Lung (tissue), 12 donors: Measurements from ENCODE around the gene MTFR1L. TPM values are rescaled to one million over a fixed set of nuclear protein-coding genes. Genes with fewer than 3 reads are reported as not detected.

ENCODE experiments used
- ATAC-seq: fragments of 200-7000 bp; cut with Tn5 transposase; one replicate; pipeline ENCODE4 v1.9.1; 2020; ENCODE audit warnings: moderate number of reproducible peaks; ENCODE audit not compliant: insufficient read depth, low FRiP score
- DNase-seq, 3 donors: peaks; one replicate each; pipeline ENCODE4 v3.0.0-alpha.2; 2013 to 2017
- H3K27ac ChIP-seq, 2 donors: one replicate each; pipeline ENCODE4 v1.5.1; 2013; ENCODE audit warnings: mild to moderate bottlenecking in 2 of 2, moderate library complexity in 2 of 2, control low read depth in 1 of 2, inconsistent platforms in 1 of 2, low read depth in 1 of 2, low read length in 1 of 2
- H3K27me3 ChIP-seq, 3 donors: one replicate each; pipeline ENCODE4 v1.5.1; 2013; ENCODE audit warnings: low read length in 2 of 3; ENCODE audit not compliant: control insufficient read depth in 3 of 3, insufficient read depth in 3 of 3
- H3K36me3 ChIP-seq, 4 donors: one replicate each; pipeline ENCODE4 v1.5.1; 2013; ENCODE audit warnings: low read length in 4 of 4, mild to moderate bottlenecking in 1 of 4, moderate library complexity in 1 of 4; ENCODE audit not compliant: control insufficient read depth in 4 of 4, insufficient read depth in 4 of 4
- H3K4me1 ChIP-seq, 5 donors: one replicate each; pipeline ENCODE4 v1.5.1; 2013; ENCODE audit warnings: low read length in 5 of 5, mild to moderate bottlenecking in 2 of 5, moderate library complexity in 1 of 5; ENCODE audit not compliant: control insufficient read depth in 5 of 5, insufficient read depth in 5 of 5
- H3K4me3 ChIP-seq: one replicate; pipeline ENCODE4 v1.5.1; 2013; ENCODE audit warnings: mild to moderate bottlenecking, control low read depth, moderate library complexity
- H3K9ac ChIP-seq, 2 donors: one replicate each; pipeline ENCODE4 v1.5.1; 2013; ENCODE audit warnings: low read length in 2 of 2, control low read depth in 1 of 2; ENCODE audit not compliant: insufficient read depth in 1 of 2
- H3K9me3 ChIP-seq, 4 donors: one replicate each; pipeline ENCODE4 v1.5.1; 2013; ENCODE audit warnings: low read length in 3 of 4, mild to moderate bottlenecking in 1 of 4, moderate library complexity in 1 of 4; ENCODE audit not compliant: control insufficient read depth in 4 of 4, insufficient read depth in 3 of 4
- WGBS, 2 donors: extraction: QIAGEN DNeasy Blood & Tissue Kit; methylation state at CpG; one replicate each; pipeline ENCODE4 v1.1.7; 2013; 5-methylcytosine and 5-hydroxymethylcytosine counted together
- polyA plus RNA-seq, 2 donors: library from polyadenylated mRNA; stranded (reverse); fragments of 200-250 nt; gene quantifications; one replicate each; pipeline ENCODE4 v1.2.1, GENCODE V29; 2013
- total RNA-seq, 2 donors: library from RNA; depleted of rRNA in 1 of 2; stranded (reverse); fragments of >200 nt in 1 of 2; gene quantifications; one replicate each; pipeline ENCODE4 v1.2.1, GENCODE V29; 2014 to 2021
- TF ChIP-seq, protein P1 (sequence below): IDR thresholded peaks from 2 replicates; pipeline ENCODE4 v1.5.1; 2012; ENCODE audit warnings: mild to moderate bottlenecking; ENCODE audit errors: control extremely low read depth, extremely low read depth
- donor health status: control.
- donor health status: control.
- donor health status: Bipolar disorder and iron deficiency.
- donor health status: healthy.
- donor health status: DM: yes; HTN: yes; CAD: no.

MTFR1L gene
- total and polyA plus RNA-seq, 4 donors = 35.4 to 43.6 (median 38.4) TPM

DNA sequence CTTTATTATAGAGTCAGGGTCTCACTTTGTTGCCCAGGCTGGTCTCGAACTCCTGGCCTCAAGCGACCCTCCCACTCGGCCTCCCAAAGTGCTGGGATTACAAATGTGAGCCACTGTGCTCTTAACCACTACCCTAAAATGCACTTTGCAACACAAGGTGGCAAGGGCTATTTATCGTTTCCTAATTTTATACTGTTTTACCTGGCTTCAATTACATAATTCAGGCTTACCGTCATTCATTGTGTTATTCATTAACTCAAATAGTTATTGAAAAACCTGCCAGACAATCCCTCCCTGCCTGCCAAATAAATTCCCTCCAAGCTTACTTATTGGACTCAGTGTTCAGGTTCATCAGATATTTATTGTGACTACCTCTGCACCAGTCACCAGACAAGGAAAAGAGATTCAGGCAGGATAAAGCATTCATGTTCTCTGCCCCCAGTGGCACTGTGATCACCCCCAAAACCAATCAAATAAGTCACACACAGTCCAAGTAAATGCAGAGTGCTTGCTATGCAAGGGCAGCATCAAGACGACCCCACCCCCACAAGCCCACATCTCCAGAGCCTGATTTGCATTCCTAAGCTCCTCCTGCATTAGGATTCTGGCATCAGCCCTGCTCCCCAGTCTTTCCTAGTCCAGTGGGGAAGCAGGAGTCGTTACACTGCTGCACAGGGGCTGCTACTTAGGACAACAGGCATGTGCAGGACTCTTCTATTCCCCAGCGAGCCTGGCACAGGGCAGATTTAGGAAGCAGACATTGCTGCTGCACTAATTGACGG lies 47.6 kb downstream of the MTFR1L start:
- DNase-seq (peak; percentile 51 to 58 (median 53)), ATAC-seq (no peak)
- Histone ChIP-seq H3K9ac (no peak overlapping the region), H3K4me1 (peaks cover 0 to 10% (median 6%) of the 10 kb centered on the region in 5 donors), H3K9me3 (no peaks in the 10 kb centered on the region), H3K36me3 (peaks cover 0 to 8% (median 7%) of the 10 kb centered on the region in 4 donors), H3K27ac (peak overlapping the region in 1 of 2 donors; percentile 61), H3K4me3 (no peak overlapping the region), H3K27me3 (no peaks in the 10 kb centered on the region)
- TF ChIP-seq, protein P1, sequence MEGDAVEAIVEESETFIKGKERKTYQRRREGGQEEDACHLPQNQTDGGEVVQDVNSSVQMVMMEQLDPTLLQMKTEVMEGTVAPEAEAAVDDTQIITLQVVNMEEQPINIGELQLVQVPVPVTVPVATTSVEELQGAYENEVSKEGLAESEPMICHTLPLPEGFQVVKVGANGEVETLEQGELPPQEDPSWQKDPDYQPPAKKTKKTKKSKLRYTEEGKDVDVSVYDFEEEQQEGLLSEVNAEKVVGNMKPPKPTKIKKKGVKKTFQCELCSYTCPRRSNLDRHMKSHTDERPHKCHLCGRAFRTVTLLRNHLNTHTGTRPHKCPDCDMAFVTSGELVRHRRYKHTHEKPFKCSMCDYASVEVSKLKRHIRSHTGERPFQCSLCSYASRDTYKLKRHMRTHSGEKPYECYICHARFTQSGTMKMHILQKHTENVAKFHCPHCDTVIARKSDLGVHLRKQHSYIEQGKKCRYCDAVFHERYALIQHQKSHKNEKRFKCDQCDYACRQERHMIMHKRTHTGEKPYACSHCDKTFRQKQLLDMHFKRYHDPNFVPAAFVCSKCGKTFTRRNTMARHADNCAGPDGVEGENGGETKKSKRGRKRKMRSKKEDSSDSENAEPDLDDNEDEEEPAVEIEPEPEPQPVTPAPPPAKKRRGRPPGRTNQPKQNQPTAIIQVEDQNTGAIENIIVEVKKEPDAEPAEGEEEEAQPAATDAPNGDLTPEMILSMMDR = no peak
- WGBS, 2 donors = 63 to 72% methylated on average over 9 of the region's 9 CpGs

DNA sequence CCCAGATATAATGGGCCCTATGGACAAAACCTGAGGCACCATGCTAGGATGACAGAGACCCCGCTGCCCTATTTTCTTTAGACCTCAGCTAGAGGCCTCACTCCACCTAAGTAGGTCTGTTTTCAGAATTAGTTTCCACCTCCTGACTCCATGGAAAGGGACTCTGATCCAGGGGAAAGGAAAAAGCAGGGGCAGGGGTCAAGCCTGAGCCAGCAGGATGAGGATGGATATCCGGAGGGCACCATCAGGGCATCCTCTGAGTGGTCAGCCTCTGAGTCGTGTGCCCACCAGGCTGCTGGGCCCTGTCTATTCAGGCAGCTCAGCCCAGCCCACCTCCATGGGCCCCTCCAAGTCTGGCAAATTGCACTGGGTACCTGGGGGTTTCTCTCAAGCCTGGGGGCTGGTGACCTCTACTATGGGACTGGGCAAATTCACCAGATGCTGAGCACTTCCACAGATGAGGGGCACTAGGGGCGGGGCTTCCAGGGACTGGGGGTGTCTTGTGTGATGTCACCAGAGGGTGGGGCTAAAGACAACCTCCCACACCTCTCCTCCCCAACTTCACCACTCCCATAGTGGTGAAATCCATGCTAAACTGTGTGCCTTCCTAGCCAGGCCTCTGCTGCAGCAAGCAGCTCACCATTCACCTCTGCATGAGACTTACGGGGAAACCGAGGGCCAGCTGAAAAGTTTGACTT lies 50.3 kb downstream of the MTFR1L start:
- DNase-seq (no peak), ATAC-seq (no peak)
- TF ChIP-seq, protein P1 = no peak
- peaks cover 0 to 20% (median 9%) of the 10 kb centered on the region in 5 donors for H3K4me1 ChIP-seq
- H3K27me3 ChIP-seq = no peaks in the 10 kb centered on the region
- 74 to 89% methylated on average over 6 of the region's 6 CpGs for WGBS, 2 donors
- H3K36me3 ChIP-seq = peaks cover 0 to 5% (median 1%) of the 10 kb centered on the region in 4 donors
- H3K4me3 ChIP-seq = no peak overlapping the region
- no peaks in the 10 kb centered on the region for H3K9me3 ChIP-seq
- H3K9ac ChIP-seq = no peak overlapping the region
- H3K27ac ChIP-seq = no peak overlapping the region

DNA sequence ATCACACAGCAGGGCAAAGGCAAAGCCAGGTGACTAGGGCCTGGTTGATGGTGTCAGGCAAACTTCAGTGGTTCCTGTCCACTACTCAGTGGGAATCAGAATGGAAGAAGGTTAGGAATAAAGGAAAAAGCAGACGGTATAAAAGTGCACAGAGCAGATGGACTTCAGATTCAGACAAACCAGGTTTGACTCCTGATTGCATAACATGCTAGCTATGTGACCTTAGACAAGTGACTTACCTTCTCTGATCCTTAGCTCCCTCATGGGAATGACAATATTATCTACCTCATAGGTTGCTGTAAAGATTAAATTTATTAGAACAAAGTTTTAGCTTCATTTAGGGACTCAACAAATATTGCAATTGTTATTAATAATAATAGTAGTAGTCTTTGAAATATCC lies 50.9 kb downstream of the MTFR1L start:
- Histone ChIP-seq H3K36me3 (peaks cover 0 to 5% (median 1%) of the 10 kb centered on the region in 4 donors), H3K9ac (no peak overlapping the region), H3K9me3 (no peaks in the 10 kb centered on the region), H3K4me1 (peaks cover 0 to 21% (median 9%) of the 10 kb centered on the region in 5 donors), H3K4me3 (no peak overlapping the region), H3K27ac (no peak overlapping the region), H3K27me3 (no peaks in the 10 kb centered on the region)
- DNase-seq (no peak), ATAC-seq (no peak)
- 89 to 91% methylated on average over 1 of the region's 1 CpG for whole genome bisulfite sequencing, 2 donors
- TF ChIP-seq, protein P1 = no peak
